GM13977 (cell line): ENCODE measurements around the gene TACC3.
A peak's percentile ranks its signal among the peaks of the same experiment; 100 is the strongest.

Source experiments
- DNase-seq: peaks from one replicate; pipeline ENCODE4 v3.0.0; 2012; ENCODE audit warnings: low spot score
- CTCF ChIP-seq: IDR thresholded peaks from 2 replicates; pipeline ENCODE4 v1.5.1; 2012; ENCODE audit warnings: mild to moderate bottlenecking, control low read depth; ENCODE audit not compliant: insufficient read depth; ENCODE audit errors: extremely low read depth, missing control alignments
- in situ Hi-C: fragments of 300-500 bp; cut with MboI; formaldehyde crosslinking; loops from one replicate; pipeline ENCODE4 v1.12.0; 2022; ENCODE audit warnings: low sequenced_read_pairs, low pct_unique_long_range_greater_than_20kb, mixed read lengths, inconsistent platforms; ENCODE audit not compliant: unreplicated experiment

TACC3 gene

GRCh38 chr4:1745697-1746096 is 24.4 kb downstream of the TACC3 start:
- DNase-seq: no peak
- TF ChIP-seq CTCF: no peak
- in situ Hi-C loops: loop anchor here (25.0 kb wide), 1 partner anchor 442 kb away; no protein-coding TSS in a partner anchor

GRCh38 chr4:1746265-1746691 is 25.0 kb downstream of the TACC3 start:
- in situ Hi-C loops: loop anchor here (25.0 kb wide), 1 partner anchor 441 kb away; no protein-coding TSS in a partner anchor
- DNase-seq: peak; percentile 89

GRCh38 chr4:1746919-1747602 is 25.7 kb downstream of the TACC3 start:
- no peak for DNase-seq
- in situ Hi-C loops: loop anchor here (25.0 kb wide), 1 partner anchor 440 kb away; no protein-coding TSS in a partner anchor
- no peak for TF ChIP-seq CTCF

More at GRCh38 chr4:1746265-1746691, 25.0 kb downstream of the TACC3 start:
- TF ChIP-seq CTCF: peak; percentile 86

GRCh38 chr4:1747603-1747967 is 26.3 kb downstream of the TACC3 start:
- no peak for TF ChIP-seq CTCF
- in situ Hi-C loops: loop anchor here (25.0 kb wide), 1 partner anchor 440 kb away; no protein-coding TSS in a partner anchor

GRCh38 chr4:1748465-1748995 is 27.2 kb downstream of the TACC3 start:
- peak; percentile 88 for TF ChIP-seq CTCF
- DNase-seq: peak; percentile 96
- in situ Hi-C loops: loop anchor here (25.0 kb wide), 1 partner anchor 439 kb away; no protein-coding TSS in a partner anchor

More at GRCh38 chr4:1747603-1747967, 26.3 kb downstream of the TACC3 start:
- DNase-seq: no peak

- in situ Hi-C loops: loop anchor here (25.0 kb wide), 1 partner anchor 438 kb away; no protein-coding TSS in a partner anchor
- no peak for TF ChIP-seq CTCF
- DNase-seq: no peak
These were observed 28.0 kb downstream of the TACC3 start for GRCh38 chr4:1749370-1749769.
